ENCODE measurements around the gene IL17RD. TPM values are rescaled to one million over a fixed set of nuclear protein-coding genes. Genes with fewer than 3 reads are reported as not detected.

Gene IL17RD
- total and polyA plus RNA-seq, 9 of the 15 experiments (the other 6 are each of a cell fraction or from before 2014, with no cell fraction given) = under 0.01 to 0.09 (median 0.04) TPM; not detected in 4

DNA sequence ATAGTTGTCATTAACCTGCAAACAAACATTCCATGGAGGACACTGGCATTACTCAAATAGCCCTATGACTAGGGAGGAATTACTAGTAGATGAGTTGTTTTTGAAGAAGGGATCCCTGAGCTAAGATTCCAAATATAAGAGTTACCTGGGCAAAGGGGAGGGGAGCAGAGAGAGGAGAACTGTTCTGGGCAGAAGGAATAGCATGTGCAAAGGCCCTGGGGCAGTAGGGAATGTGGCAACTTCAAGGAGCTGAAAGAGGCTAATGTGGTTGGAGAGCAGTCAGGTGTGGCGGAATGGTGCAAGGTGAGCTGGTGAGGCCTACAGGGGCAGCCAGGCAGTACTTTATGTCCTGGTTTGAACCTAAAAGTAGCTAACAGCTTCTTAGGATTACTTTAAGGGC, 5.8 kb upstream of the IL17RD start:
- DNase-seq (ENCODE audit: extremely low read depth in 1 of 4, low spot score in 3 of 4) = no peak
- intact Hi-C loops (cut with micrococcal nuclease) (loop anchor here (2.0 to 10.0 kb wide), 2 partner anchors 56 to 224 kb away; partner anchors contain the start of gene APPL1), in situ Hi-C loops (cut with MboI) (no loop called here)
- no peak for FAIRE-seq
- H3K9ac ChIP-seq (ENCODE audit: insufficient read depth in 1 of 2, low read depth in 2 of 2, low read length in 2 of 2) = no peak overlapping the region
- H3K27ac ChIP-seq (ENCODE audit: extremely low read depth, low read depth, low read length) = no peak overlapping the region
- TF ChIP-seq RBM25 (IDR thresholded peaks at IDR 0.05; ENCODE audit: low read depth, low read length, severe bottlenecking) (peak; percentile 68), IRF2 (CRISPR knock-in tag; IDR thresholded peaks at IDR 0.05) (no peak), TCF3 (CRISPR knock-in tag; IDR thresholded peaks at IDR 0.05) (no peak), KLF13 (tag; IDR thresholded peaks at IDR 0.05; ENCODE audit: borderline replicate concordance, low read depth) (no peak)
- TF ChIP-seq, protein P1, sequence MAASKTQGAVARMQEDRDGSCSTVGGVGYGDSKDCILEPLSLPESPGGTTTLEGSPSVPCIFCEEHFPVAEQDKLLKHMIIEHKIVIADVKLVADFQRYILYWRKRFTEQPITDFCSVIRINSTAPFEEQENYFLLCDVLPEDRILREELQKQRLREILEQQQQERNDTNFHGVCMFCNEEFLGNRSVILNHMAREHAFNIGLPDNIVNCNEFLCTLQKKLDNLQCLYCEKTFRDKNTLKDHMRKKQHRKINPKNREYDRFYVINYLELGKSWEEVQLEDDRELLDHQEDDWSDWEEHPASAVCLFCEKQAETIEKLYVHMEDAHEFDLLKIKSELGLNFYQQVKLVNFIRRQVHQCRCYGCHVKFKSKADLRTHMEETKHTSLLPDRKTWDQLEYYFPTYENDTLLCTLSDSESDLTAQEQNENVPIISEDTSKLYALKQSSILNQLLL (CRISPR knock-in tag; IDR thresholded peaks at IDR 0.05; ENCODE audit: borderline replicate concordance) = no peak
- BruUV-seq (replicated peaks) = no TSS peak
- H3K9me1 ChIP-seq (ENCODE audit: control insufficient read depth, insufficient read depth, low read length) = no peaks in the 10 kb centered on the region
- H3K79me2 ChIP-seq (ENCODE audit: control insufficient read depth, insufficient read depth, low read length) = no peaks in the 10 kb centered on the region
- H2AFZ ChIP-seq (ENCODE audit: low read depth, low read length) = no peak overlapping the region
- ATAC-seq = no peak
- H3K4me1 ChIP-seq (replicated peaks in 1 of 2; ENCODE audit: control insufficient read depth in 2 of 2, insufficient read depth in 2 of 2, low read length in 2 of 2) = peaks cover 0 to 8% of the 10 kb centered on the region in 2 experiments; a peak in 2 of 5 replicates
- no peak overlapping the region for H3K4me2 ChIP-seq (ENCODE audit: insufficient read depth, low read length)
- no peaks in the 10 kb centered on the region for H4K20me1 ChIP-seq (replicated peaks; ENCODE audit: control insufficient read depth, insufficient read depth, low read length)
- ChIA-PET POLR2A (interaction anchor here (0.6 kb wide), 1 partner anchor 359 kb away, joined by 3 read pairs; no protein-coding TSS in a partner anchor), CTCF (ENCODE audit: low intra/inter-chr PET ratio) (no interaction called here)
- no peaks in the 10 kb centered on the region for H3K9me3 ChIP-seq (replicated peaks; ENCODE audit: control insufficient read depth, insufficient read depth, low read depth, low read length)
- 67% methylated on average over 1 of the region's 1 CpG for WGBS (ENCODE audit: insufficient coverage, low coverage, missing lambda C conversion rate)
- peaks cover 0 to 17% of the 10 kb centered on the region in 2 experiments; a peak in 4 of 5 replicates for H3K27me3 ChIP-seq (ENCODE audit: control insufficient read depth in 2 of 2, insufficient read depth in 2 of 2, low read length in 2 of 2)
- H3K4me3 ChIP-seq = no peak overlapping the region
- no peaks in the 10 kb centered on the region for H3K36me3 ChIP-seq (ENCODE audit: control insufficient read depth, insufficient read depth, low read length)

All from K562 (cell line).